GM21619 (cell line): ENCODE data around the gene RLN3.

ENCODE experiments used
- ATAC-seq: cut with Tn5 transposase; IDR thresholded peaks from one replicate; pipeline ENCODE4 v1.9.1; 2021; ENCODE audit not compliant: unreplicated experiment

RLN3 gene

GRCh38 chr19:13993590-13994300 is 34.2 kb upstream of the RLN3 start:
- ATAC-seq, result no peak

- ATAC-seq, result no peak
Measured at GRCh38 chr19:13995017-13995728, 32.8 kb upstream of the RLN3 start.

GRCh38 chr19:13995878-13996765 is 31.8 kb upstream of the RLN3 start:
- no peak for ATAC-seq

DNA sequence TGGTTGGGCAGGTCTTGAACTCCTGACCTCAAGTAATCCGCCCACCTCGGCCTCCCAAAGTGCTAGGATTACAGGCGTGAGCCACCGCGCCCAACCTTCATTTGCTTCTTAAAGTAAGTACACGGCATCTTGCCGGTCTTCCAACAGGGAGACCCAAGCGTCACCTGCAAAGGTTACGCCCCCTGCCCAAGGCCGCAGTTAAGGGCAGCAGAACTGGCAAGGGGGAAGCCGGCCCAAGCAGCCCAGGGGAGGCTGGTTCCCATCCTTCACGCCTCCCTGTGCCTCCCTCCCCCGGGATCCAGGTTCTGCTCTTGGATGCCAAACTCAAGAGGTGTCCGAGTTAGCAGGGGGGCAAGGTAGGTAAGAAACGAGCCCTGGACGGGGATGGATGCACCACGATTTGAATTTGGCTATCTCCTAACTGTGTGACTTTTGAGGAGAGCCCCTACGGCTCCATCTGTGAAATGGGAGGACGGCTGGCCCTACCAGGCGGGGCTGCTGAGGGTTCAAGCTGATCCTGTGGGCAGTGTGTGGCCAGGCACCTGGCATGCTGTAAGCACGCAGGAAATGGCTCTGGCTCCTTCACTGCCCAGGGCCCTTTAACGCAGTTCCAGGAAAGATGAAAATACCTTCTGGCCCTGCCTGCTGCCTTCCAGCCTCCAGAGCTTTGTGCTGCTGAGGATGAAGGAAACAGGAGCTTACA is 30.9 kb upstream of the RLN3 start:
- no peak for ATAC-seq

- ATAC-seq, result no peak
Measured at GRCh38 chr19:13997631-13997962, 30.4 kb upstream of the RLN3 start.

GRCh38 chr19:13998426-13998825 is 29.5 kb upstream of the RLN3 start:
- no peak for ATAC-seq

- ATAC-seq, result no peak
Measured at GRCh38 chr19:13999085-13999484, 28.9 kb upstream of the RLN3 start.

DNA sequence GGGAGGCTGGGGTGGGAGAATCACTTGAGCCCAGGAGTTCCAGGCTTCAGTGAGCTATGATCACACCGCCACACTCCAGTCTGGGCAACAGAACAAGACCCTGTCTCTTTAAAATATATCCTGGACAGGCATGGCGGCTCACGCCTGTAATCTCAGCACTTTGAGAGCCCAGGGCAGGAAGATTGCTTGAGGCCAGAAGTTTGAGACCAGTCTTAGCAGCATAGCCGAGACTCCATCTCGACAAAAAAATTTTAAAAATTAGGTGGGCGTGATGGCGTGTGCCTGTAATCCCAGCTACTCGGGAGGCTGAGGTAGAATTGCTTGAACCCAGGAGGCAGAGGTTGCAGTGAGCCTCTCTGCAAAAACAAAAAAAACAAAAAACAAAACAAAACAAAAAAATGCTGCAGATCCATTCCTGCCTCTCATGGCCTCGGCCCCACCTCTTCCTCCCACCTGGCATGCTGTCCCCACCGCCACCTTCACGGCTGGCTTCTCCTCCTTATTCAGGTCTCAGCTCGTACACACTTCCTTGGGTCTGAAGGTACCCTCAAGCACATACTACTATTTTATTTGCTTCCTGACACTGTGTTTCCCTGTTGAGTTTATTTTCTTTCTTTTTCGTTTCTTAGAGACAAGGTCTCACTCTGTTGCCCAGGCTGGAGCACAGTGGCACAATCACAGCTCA is 27.1 kb upstream of the RLN3 start:
- no peak for ATAC-seq

DNA sequence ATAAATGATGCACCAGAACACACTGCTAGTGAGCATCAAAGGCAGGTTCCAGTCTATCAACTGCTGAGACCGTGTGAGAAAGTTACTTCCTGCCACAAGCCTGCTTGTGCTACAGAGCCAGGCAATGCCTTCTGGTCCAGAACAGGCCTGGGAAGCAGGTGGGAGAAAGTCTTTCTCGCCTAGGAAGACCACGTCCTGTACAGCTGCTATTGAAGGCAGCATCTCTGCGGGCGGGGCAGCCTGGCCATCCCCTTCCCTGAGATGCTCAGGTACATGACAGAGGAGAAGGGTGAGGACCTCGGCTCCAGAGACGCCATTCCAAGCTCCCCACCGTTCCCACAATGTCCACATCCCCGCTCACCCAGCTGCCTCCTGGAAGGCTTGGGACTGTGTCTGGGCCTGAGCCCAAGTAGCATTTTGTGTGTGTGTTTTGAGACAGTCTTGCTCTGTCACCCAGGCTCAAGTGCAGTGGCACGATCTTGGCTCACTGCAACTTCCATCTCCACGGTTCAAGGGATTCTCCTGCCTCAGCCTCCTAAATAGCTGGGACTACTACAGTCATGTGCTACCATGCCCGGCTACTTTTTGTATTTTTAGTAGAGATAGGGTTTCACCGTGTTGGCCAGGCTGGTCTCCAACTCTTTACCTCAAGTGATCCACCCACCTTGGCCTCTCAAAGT is 25.2 kb upstream of the RLN3 start:
- no peak for ATAC-seq

GRCh38 chr19:14003251-14004055 is 24.5 kb upstream of the RLN3 start:
- no peak for ATAC-seq

DNA sequence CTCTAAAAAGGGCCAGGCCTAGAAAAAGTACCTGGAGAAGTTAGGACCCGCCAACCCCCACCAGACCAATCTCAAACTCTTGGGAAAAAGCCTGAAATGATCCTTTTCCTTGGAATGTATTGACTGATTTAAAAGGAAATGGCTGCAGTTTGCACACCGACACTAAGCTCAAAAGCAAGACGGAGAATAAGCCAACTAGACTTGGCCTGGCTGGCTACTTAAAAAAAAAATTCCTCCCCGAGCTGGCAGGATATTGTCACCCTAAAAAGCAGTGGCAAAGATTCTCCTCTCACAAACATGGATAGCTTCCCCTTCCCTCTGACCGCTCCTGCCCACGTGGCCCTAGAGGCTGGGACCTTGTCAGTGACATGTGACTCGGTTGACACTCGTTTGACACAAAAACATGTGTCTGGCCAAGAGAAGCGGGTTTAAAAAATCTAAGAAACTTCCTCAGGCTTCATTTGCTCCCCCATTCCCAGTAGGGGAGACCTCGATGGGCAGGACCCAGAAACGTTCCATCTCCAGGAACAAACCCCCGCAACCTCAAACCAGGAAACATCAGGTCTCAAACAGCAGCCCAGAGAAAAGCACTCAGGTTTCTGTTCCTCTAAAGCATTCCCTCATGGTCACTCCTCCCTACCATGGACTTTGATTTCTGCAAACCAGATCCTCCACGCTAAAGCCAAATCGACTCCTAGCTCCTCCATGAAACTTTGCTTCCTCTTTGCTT is 23.2 kb upstream of the RLN3 start:
- ATAC-seq, result no peak

DNA sequence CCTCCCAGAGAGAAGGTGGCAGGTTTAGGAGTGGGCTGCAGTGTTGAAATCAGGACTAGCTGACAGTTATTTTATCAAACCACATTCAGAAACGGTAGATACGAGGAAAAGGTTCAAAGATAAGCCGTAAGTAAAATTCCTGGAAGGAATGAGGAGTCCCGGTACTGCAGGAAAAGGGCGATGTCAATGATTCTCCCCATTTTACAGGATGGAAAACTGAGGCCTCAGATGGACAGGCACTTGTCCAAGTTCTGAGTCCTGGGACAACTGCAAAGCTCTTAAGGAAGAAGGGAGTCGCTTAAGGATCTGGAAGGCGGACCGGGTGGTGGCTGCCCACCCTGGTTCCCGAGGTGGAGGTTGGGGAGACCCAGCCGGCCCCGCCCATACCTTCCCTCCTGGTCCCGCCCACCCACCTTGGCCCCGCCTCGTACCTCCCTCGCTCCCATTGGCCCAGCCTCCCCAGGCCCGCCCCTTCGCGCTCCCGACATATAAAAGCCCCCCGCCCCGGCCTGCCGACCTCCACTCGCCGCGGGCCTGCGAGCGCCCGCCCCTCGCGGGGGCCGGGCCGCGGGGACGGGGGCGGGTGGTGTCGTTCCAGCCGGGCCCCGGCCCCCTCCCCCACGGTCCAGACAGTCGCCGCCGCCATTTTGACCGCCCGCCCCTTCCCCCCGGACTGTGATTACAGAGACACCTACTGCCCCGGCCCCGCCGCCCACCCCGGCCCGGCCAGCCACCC is 22.4 kb upstream of the RLN3 start:
- peak; percentile 17 for ATAC-seq

DNA sequence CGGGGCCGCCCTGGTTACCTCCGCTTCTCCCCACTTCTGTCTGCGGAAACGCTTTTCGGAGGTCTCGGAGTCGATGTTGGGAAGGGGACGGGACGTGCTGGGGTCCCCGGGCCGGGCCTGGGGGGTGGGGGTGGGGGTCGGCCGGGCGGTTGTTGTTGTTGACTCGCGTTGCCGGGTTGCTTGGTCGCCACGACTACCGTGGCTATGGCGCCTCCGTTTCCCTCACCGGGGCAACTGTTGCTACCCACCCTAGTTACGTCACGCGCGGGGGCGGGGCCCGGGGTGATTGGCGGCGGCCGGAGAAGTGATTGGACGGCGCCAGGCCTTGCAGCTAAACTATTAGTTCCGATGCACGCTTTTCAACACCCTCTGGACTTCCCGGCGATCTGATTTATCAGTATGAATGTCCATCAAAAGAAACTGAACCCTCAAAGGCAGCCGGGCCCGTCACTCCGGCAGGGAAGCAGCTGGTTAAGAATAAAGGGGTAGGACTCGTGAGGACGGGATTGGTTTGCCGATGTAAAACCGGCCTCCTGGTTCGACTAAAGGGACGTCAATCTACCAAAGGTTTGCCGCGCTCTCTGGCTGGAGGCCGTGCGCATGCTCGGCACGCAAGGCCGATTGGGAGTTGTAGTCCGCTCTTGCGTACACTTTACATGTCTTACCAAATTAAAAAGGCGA is 21.7 kb upstream of the RLN3 start, which contains the start of gene RFX1:
TSS of gene RFX1 (minus strand) at position 236 of the 681 bp plus-strand sequence. CDS start 12,477 bp downstream, outside the sequence.
- peak; percentile 77 for ATAC-seq

DNA sequence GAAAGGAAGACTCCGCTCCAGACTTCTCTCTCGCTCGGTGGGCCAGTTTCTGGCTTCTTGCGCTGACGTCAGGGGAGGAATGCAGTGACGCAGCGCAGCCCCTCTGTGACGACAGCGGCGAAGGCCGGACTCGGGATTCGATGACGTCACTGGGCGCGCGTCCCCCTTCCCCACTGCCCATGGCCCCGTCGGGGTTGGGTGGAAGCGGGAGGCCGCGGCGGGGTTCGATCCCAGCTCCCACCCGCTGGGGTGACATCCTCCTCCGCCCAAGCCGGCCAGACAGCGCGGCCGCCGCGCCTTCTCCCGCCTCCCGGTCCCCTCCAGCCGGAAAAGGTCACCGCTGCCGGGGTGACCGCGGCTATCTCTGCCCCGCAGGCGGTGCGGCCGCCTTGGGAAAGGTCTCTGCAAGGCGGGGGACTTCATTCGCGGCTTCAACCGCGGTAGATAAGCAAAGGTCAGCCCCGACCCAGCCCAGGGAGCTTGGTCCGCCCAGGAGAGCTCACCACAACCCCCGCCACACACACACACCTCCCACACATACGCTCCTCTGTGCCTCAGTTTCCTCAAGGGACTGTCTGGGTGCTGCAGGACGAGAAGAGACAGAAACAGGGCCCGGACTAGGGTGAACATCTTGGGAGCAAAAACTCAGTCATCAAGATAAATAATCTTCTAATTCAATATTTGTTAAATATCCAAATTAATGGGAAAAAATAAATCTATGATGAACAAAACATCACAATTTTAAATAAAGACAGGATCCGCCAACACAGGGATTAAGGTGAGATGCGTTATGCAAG is 21.0 kb upstream of the RLN3 start:
- ATAC-seq, result peak; percentile 25

DNA sequence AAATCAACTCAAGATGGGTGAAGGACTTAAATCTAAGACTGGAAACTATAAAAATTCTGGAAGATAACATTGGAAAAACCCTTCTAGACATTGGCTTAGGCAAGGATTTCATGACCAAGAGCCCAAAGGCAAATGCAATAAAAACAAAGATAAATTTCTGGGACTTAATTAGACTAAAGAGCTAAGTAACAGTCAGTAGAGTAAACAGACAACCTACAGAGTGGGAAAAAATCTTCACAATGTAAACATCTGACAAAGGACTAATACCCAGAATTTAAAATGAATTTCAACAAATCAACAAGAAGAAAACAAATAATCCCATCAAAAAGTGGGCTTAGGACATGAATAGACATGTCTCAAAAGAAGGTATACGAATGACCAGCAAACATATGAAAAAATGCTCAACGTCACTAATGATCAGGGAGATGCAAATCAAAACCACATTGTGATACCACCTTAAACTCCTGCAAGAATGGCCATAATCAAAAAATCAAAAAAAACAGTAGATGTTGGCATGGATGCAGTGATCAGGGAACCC is 15.5 kb upstream of the RLN3 start:
- no peak for ATAC-seq

GRCh38 chr19:14015524-14016035 is 12.4 kb upstream of the RLN3 start:
- peak; percentile 75 for ATAC-seq
